HEK293 (cell line): Measurements from ENCODE around the gene SMAD4.

Experiments
- CTCF ChIP-seq: fragments of 450-650 bp; formaldehyde crosslinking; IDR thresholded peaks from 2 replicates; pipeline ENCODE4 v1.5.1; 2016; ENCODE audit warnings: missing biosample characterization, missing genetic modification characterization
- KLF16 ChIP-seq: fragments of 450-650 bp; formaldehyde crosslinking; IDR thresholded peaks from 2 replicates; pipeline ENCODE4 v1.5.1; 2017; ENCODE audit warnings: missing biosample characterization, missing genetic modification characterization
- REST ChIP-seq: fragments of 450-650 bp; formaldehyde crosslinking; IDR thresholded peaks from 2 replicates; pipeline ENCODE4 v1.5.1; 2016; ENCODE audit warnings: missing biosample characterization, missing genetic modification characterization
- YY1 ChIP-seq: fragments of 450-650 bp; formaldehyde crosslinking; IDR thresholded peaks from 2 replicates; pipeline ENCODE4 v1.5.1; 2018; ENCODE audit warnings: missing biosample characterization, missing genetic modification characterization
- ZNF24 ChIP-seq: fragments of 450-650 bp; formaldehyde crosslinking; IDR thresholded peaks from 2 replicates; pipeline ENCODE4 v1.5.1; 2016; ENCODE audit warnings: missing biosample characterization, missing genetic modification characterization
- ZNF350 ChIP-seq: fragments of 450-650 bp; formaldehyde crosslinking; IDR thresholded peaks from 2 replicates; pipeline ENCODE4 v1.5.0; 2017; ENCODE audit warnings: missing biosample characterization, mild to moderate bottlenecking, missing genetic modification characterization
- ZNF514 ChIP-seq: fragments of 450-650 bp; formaldehyde crosslinking; IDR thresholded peaks from 2 replicates; pipeline ENCODE4 v1.5.1; 2016; ENCODE audit warnings: missing biosample characterization, missing genetic modification characterization
- ZNF555 ChIP-seq: fragments of 450-650 bp; formaldehyde crosslinking; conservative IDR thresholded peaks from 2 replicates; pipeline ENCODE4 v1.5.1; 2017; ENCODE audit warnings: missing biosample characterization, mild to moderate bottlenecking, missing genetic modification characterization, inconsistent platforms
- ZNF561 ChIP-seq: fragments of 450-650 bp; IDR thresholded peaks from 2 replicates; pipeline ENCODE4 v1.5.1; 2018; ENCODE audit warnings: missing biosample characterization, missing genetic modification characterization, borderline replicate concordance
- ZNF596 ChIP-seq: fragments of 450-650 bp; IDR thresholded peaks from 2 replicates; pipeline ENCODE4 v1.5.0; 2018; ENCODE audit warnings: missing biosample characterization, mild to moderate bottlenecking, missing genetic modification characterization, moderate library complexity
- ZNF707 ChIP-seq: fragments of 450-650 bp; formaldehyde crosslinking; IDR thresholded peaks from 2 replicates; pipeline ENCODE4 v1.5.1; 2016; ENCODE audit warnings: missing biosample characterization, missing genetic modification characterization
- ZNF791 ChIP-seq: fragments of 450-650 bp; formaldehyde crosslinking; IDR thresholded peaks from 2 replicates; pipeline ENCODE4 v1.5.1; 2016; ENCODE audit warnings: missing biosample characterization, missing genetic modification characterization
- TF ChIP-seq, protein P1 (sequence below): IDR thresholded peaks from 2 replicates; pipeline ENCODE4 v1.6.1; 2011; ENCODE audit warnings: mild to moderate bottlenecking, low read depth, low read length, borderline replicate concordance
- TF ChIP-seq, protein P2 (sequence below): fragments of 450-650 bp; formaldehyde crosslinking; IDR thresholded peaks from 2 replicates; pipeline ENCODE4 v1.5.1; 2016; ENCODE audit warnings: missing biosample characterization, missing genetic modification characterization, low read depth

- TF ChIP-seq CTCF (tag by site-specific recombination) (no peak), ZNF791 (no peak), KLF16 (tag by site-specific recombination) (no peak), ZNF24 (tag by site-specific recombination) (no peak), ZNF350 (tag by site-specific recombination) (no peak), ZNF596 (tag by site-specific recombination) (no peak), ZNF707 (tag by site-specific recombination) (no peak), ZNF555 (tag by site-specific recombination) (no peak), REST (tag by site-specific recombination) (no peak), ZNF514 (tag by site-specific recombination) (no peak), YY1 (tag by site-specific recombination) (no peak), ZNF561 (tag by site-specific recombination) (no peak)
- TF ChIP-seq, protein P1, sequence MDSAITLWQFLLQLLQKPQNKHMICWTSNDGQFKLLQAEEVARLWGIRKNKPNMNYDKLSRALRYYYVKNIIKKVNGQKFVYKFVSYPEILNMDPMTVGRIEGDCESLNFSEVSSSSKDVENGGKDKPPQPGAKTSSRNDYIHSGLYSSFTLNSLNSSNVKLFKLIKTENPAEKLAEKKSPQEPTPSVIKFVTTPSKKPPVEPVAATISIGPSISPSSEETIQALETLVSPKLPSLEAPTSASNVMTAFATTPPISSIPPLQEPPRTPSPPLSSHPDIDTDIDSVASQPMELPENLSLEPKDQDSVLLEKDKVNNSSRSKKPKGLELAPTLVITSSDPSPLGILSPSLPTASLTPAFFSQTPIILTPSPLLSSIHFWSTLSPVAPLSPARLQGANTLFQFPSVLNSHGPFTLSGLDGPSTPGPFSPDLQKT = no peak
- TF ChIP-seq, protein P2, sequence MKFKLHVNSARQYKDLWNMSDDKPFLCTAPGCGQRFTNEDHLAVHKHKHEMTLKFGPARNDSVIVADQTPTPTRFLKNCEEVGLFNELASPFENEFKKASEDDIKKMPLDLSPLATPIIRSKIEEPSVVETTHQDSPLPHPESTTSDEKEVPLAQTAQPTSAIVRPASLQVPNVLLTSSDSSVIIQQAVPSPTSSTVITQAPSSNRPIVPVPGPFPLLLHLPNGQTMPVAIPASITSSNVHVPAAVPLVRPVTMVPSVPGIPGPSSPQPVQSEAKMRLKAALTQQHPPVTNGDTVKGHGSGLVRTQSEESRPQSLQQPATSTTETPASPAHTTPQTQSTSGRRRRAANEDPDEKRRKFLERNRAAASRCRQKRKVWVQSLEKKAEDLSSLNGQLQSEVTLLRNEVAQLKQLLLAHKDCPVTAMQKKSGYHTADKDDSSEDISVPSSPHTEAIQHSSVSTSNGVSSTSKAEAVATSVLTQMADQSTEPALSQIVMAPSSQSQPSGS (tag by site-specific recombination) = no peak
Measured at GRCh38 chr18:51123936-51124486, 94.0 kb downstream of the SMAD4 start.
